ENCODE data around the gene CD177.
"Not testable (repeated sequence)": the region's sequence is repeated elsewhere in the genome, so short reads cannot be mapped to it uniquely, and the experiment has no call there.

DNA sequence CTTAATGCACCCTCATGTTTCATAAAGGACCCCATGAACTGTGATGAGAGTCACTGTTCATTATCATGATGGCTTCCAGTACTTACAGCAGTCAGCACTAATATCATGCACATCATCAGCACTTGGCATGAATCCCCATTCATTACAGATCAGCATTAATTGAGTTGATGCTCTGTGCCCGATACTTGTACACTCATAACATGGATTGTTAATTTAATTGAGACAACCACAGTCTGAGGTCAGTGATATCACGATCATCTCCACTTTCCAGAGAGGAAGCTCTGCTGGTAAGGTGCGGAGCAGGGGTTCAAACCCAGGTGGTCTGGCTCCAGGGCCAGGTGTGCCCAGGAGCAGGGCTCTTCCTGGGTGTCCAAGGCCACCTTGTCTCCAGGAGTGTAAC, 40.0 kb downstream of the CD177 start:
- TF ChIP-seq, protein P1, sequence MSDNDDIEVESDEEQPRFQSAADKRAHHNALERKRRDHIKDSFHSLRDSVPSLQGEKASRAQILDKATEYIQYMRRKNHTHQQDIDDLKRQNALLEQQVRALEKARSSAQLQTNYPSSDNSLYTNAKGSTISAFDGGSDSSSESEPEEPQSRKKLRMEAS (IDR thresholded peaks at IDR 0.05), result not testable (repeated sequence)
- not testable (repeated sequence) for TF ChIP-seq YY1 (IDR thresholded peaks at IDR 0.05; ENCODE audit: low read depth, low read length); POLR2A (IDR thresholded peaks at IDR 0.05; ENCODE audit: control extremely low read depth in 1 of 2, low read depth in 2 of 2, low read length in 2 of 2)
